GM18870 (cell line): Measurements from ENCODE around the gene NEBL.

Source experiments
- ATAC-seq: cut with Tn5 transposase; IDR thresholded peaks from one replicate; pipeline ENCODE4 v1.9.1; 2021; ENCODE audit warnings: moderate library complexity; ENCODE audit not compliant: unreplicated experiment

Gene NEBL

GRCh38 chr10:20871970-20872369, 25.1 kb downstream of the NEBL start:
- no peak for ATAC-seq

DNA sequence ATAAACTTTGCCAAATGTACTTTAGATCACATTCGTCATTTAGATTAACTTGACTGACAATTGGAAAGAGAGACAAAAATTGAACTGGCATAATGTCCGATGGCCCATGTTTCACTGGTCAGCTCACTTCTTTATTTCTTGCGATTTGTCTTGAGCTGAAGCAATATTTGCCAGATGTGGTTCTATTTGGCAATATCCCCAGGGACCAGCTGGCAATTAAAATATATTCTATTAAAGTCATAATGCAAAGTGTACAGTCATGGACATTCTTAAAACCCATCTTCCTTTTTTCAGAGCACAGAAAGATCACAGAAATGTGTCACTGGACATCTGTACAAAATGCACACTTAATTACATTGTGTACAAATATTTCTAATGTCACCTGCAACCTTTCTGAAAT, 26.3 kb downstream of the NEBL start:
- ATAC-seq, result no peak

- no peak for ATAC-seq
Measured at GRCh38 chr10:20863008-20863407, 34.1 kb downstream of the NEBL start.

DNA sequence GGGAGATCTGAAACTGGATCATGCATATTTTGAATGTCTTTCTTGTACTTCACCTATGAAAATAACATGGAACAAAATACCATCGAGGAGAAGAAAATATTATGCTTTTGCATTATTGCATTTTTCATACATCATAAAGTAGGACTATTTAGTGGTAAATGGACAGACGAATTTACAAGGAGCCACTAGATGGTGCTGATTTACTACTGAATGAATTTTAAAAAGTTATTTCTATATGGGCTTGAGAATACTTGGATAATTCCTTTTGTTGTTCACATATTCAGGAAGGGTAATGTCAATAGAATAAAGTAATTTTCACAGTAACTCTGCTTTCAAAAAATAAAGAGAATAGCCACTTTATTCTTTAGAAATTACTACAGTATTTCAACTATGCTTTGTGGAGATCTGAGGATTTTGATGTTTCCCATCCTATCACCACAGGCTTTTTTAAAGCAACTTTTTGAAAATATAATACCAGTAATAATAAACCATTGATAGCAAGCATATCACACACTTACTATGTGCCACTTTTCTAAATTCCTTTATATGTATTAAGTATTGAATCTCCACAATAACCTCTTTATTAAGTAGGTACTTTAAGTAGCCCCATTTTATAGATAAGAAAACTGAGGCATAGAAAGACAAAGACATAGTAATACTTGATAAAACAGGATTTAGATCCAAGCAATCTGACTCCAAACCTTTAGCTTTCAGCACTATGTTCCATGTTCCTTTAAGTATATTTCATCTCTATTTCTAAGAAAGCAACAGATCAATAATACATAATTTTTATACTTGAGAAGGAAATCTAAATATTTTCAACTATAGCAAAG, 38.6 kb downstream of the NEBL start:
- ATAC-seq, result peak; percentile 45

DNA sequence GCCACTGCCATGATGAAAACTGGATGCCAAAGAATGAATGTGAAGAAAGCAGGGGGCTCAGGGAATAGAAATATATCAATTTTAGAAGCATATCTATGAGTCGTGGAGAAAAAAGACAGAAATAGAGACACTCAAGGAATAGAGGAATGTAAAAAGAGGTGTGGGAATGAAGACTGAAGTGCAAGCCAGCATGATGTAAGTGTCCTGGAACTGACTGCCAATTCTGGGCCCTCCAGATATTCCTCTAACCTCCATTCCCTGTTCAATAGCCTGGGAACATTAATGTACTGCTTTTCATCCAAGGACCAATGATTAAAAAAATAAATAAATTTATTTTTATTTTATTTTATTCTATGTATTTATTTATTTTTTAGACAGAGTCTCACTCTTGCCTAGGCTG, 40.6 kb downstream of the NEBL start:
- no peak for ATAC-seq

DNA sequence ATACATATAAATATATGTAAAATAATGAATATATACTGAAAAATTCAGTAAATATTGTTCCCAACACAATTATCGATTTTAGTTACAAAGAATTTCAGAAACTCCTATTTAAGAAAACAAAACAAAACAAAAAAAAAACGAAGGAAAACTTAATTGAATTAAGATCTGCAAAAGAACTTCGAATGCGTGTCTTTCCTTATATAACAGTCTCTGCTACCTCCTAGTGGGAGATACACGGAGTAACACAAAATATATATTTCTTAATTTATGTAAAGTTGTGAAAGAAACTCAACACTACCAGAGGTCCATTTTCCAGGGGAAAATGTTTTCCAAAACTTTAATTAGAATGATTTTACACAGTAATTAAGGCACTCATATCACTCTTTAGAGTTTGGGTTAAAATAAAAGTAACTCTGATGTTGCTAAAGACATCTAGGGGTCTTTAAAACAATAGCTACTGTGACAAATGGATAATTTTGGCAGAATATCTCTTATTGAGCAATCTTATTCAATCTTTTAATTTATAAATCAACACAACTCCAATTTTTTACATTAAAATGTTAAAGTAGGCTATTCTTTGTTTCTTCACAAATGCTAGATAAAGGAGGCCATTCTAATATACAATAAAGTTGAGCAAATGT, 41.6 kb downstream of the NEBL start:
- no peak for ATAC-seq

DNA sequence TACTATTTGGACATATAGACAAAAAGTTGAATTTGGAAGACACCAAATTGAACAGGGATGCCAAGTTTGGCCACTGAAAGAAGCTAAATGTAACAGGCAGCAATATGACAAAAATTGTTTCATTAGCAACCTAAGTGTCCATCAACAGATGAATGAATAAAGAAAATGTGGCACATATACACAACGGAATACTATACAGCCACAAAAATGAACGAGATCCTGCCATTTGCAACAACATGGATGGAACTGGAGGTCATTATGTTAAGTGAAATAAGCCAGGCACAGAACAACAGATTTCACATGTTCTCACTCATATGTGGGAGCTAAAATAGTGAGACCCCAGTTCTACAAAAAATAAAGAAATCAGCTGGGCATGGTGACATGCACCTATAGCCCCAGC, 43.8 kb downstream of the NEBL start:
- ATAC-seq, result no peak

- no peak for ATAC-seq
Measured at GRCh38 chr10:20852303-20852702, 44.8 kb downstream of the NEBL start.

GRCh38 chr10:20847512-20847911, 49.6 kb downstream of the NEBL start:
- ATAC-seq, result no peak

- no peak for ATAC-seq
Measured at GRCh38 chr10:20846263-20846662, 50.8 kb downstream of the NEBL start.

DNA sequence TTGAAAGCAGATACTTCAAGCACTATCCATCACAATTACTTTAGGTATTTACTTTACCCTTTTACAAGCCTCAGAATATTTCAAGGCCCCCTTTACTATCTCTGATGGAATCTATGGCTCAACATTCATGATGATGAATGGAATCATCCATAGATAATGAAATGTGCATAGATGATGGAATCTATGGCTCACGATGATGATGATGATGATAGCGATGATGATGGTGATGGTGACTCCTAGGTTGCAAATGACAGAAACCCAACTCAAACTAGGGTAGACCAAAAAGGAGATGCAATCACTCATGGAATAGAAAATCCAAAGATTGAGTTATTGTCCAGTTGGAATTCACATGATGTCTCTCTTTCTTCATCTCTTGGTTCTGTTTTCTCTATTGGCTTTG, 55.7 kb downstream of the NEBL start:
- ATAC-seq, result no peak

GRCh38 chr10:20839910-20840309, 57.2 kb downstream of the NEBL start:
- ATAC-seq, result no peak

- ATAC-seq, result no peak
Measured at GRCh38 chr10:20839141-20839540, 58.0 kb downstream of the NEBL start.

DNA sequence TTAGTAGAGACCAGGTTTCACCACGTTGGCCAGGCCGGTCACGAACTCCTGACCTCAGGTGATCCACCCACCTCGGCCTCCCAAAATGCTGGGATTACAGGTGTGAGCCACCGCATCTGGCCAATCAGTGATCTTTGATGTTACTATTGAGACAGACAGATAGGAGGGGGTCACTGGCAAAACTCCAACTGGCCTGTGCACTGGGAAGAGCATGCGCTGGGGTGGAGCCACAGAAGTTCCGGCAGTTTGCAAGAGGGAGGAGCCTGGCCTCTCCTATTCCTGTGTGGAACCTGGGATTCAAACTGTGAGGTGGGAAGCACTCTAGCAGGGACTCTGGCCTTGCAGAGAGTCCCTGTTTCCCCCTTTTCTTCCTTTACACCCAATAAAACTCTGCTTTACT, 60.7 kb downstream of the NEBL start:
- ATAC-seq, result no peak

DNA sequence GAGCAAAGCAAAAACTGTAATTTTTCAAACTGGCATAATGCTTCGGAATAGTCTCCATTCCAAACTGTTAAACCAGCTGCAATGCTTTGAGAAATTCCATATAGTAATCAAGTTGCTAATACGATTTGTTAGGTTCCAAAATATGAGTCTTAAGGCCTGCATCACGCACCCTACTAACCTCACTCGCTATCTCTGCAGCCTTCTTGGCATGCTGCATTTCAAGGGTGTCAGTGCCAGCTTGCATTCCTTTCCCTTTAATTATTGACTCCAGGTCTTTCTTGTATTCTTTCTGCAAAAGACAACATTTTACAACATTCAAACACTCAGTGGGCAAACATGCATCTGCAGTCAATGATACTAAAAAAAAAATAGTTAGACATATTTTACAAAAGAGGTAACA, 61.8 kb downstream of the NEBL start:
- no peak for ATAC-seq

GRCh38 chr10:20834825-20835224, 62.3 kb downstream of the NEBL start:
- no peak for ATAC-seq

GRCh38 chr10:20822825-20823224, 74.3 kb downstream of the NEBL start:
- no peak for ATAC-seq

DNA sequence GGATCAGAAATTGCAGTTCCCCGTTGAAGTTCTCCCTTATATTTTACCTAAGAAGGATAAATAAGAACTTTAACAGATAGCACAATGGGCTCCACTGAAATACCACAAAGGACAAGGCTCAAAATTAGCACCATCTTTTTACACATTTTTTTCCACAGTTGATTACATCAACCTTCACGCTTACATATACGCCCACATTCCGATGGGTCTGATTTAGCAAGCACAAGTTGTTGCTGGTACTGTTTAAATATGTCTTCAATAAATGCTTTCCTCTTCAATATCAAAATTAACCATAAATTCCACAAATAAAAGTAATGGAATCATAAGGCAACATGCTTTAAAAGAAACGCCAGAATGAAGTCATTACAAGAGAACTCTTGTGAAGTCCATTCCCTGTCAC, 79.5 kb downstream of the NEBL start:
- ATAC-seq, result no peak

GRCh38 chr10:20817116-20817515, 80.0 kb downstream of the NEBL start:
- ATAC-seq, result no peak

DNA sequence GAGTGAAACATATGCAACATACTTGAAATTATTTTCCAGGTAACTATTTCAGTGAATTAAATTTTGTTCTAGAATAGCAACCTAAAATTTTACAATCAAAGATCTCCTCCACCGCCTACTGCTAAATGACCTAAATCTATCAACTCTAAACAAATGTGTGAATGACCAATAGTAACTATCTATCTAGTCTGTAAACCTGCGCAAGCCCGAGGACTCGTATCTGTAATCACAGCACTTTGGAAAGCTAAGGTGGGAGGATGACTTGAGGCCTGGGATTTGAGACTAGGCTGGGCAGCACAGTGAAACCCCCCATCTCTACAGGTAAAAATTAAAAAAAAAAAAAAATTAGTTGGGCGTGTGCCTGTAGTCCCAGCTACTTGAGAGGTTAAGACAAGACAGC, 83.0 kb downstream of the NEBL start:
- no peak for ATAC-seq

DNA sequence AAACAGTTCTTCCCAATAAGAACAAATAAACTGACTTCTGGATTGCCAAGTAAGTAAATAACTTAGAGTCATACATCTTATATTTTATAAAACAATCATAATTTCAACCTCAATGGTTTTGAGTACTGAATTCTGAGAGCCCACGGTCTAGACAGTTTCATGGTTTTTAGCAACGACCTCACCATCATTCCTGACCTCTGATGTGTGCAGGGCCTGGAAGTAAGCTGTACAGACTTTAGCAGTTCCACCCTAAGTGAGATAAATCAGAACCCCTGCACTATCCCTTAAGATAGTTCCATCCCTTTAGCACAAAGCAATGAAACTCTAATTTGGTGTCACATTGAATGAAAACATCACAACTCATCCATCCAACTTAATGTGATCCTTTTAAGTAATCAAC, 86.0 kb downstream of the NEBL start:
- ATAC-seq, result no peak

DNA sequence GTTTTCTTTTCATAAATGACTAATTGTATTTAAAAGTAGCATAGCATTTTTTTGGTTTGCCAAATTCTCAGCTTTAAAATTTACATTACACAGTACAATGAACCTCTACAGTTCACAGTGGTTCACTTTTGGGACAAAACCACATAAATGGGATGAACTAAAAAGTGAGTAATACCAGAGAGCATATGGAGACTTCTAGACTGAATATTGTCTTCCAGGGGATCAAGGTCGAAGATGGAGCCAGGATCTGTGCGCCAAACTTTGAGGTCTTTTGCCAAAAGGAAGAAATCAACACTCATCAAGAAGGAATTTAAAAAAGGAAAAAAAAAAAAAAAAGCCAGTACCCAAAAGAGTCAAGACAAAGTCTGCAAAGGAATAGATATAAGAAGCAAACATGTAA, 87.5 kb downstream of the NEBL start:
- ATAC-seq, result no peak

- no peak for ATAC-seq
Measured at GRCh38 chr10:20806487-20806886, 90.6 kb downstream of the NEBL start.
